GM23338 (cell line): ENCODE results near the gene CACNA2D1. TPM values are rescaled to one million over a fixed set of nuclear protein-coding genes. Genes with fewer than 3 reads are reported as not detected.

Experiments used
- ATAC-seq: fragments of 200-7000 bp; cut with Tn5 transposase; 3 replicates; pipeline ENCODE4 v1.9.1; 2020
- DNase-seq: peaks from one replicate; pipeline ENCODE4 v3.0.0-alpha.2; 2015; ENCODE audit warnings: low spot score
- H2AFZ ChIP-seq: fragments of 200-600 bp; sonication (generic); 2 replicates; pipeline ENCODE4 v1.8.0; 2016; ENCODE audit warnings: antibody characterized with exemption, mild to moderate bottlenecking, moderate library complexity
- H3F3A ChIP-seq: fragments of 200-600 bp; sonication (generic); replicated peaks from 2 replicates; pipeline ENCODE4 v1.8.0; 2017; ENCODE audit warnings: antibody characterized with exemption, mixed run types, low read depth
- H3K27ac ChIP-seq: fragments of 200-600 bp; sonication (generic); 2 replicates; pipeline ENCODE4 v1.6.1; 2016; ENCODE audit warnings: low read depth
- H3K27me3 ChIP-seq: fragments of 200-600 bp; sonication (generic); 2 replicates; pipeline ENCODE4 v1.8.0; 2016; ENCODE audit warnings: mild to moderate bottlenecking, mixed run types, moderate library complexity; ENCODE audit not compliant: insufficient read depth
- H3K36me3 ChIP-seq: fragments of 200-600 bp; sonication (generic); 2 replicates; pipeline ENCODE4 v1.8.0; 2016; ENCODE audit warnings: mild to moderate bottlenecking; ENCODE audit not compliant: insufficient read depth
- H3K4me1 ChIP-seq: fragments of 200-600 bp; sonication (generic); 2 replicates; pipeline ENCODE4 v1.8.0; 2016; ENCODE audit warnings: mild to moderate bottlenecking, moderate library complexity; ENCODE audit not compliant: insufficient read depth
- H3K4me2 ChIP-seq: fragments of 200-600 bp; sonication (generic); 2 replicates; pipeline ENCODE4 v1.7.1; 2017; ENCODE audit warnings: mixed run types
- H3K4me3 ChIP-seq: fragments of 200-600 bp; sonication (generic); 2 replicates; pipeline ENCODE4 v1.6.1; 2016; ENCODE audit warnings: mixed run types
- H3K79me2 ChIP-seq: fragments of 200-600 bp; sonication (generic); replicated peaks from 2 replicates; pipeline ENCODE4 v1.8.0; 2017; ENCODE audit warnings: mild to moderate bottlenecking; ENCODE audit not compliant: insufficient read depth
- H3K9me2 ChIP-seq: fragments of 200-600 bp; sonication (generic); 2 replicates; pipeline ENCODE4 v1.8.0; 2017; ENCODE audit not compliant: insufficient read depth
- H4K20me1 ChIP-seq: fragments of 200-600 bp; sonication (generic); replicated peaks from 2 replicates; pipeline ENCODE4 v1.8.0; 2017; ENCODE audit warnings: mild to moderate bottlenecking; ENCODE audit not compliant: insufficient read depth
- H3K27ac Mint-ChIP-seq: 2 replicates; pipeline ENCODE4 v1.8.0; 2020; ENCODE audit warnings: inconsistent platforms, mild to moderate bottlenecking, moderate library complexity, mixed read lengths
- H3K27me3 Mint-ChIP-seq: 3 replicates; pipeline ENCODE4 v1.8.0; 2022; ENCODE audit warnings: low read depth, mild to moderate bottlenecking, moderate library complexity, mixed read lengths, inconsistent platforms; ENCODE audit not compliant: insufficient read depth, poor library complexity
- H3K36me3 Mint-ChIP-seq: 3 replicates; pipeline ENCODE4 v1.8.0; 2021; ENCODE audit warnings: low read depth, mild to moderate bottlenecking, inconsistent platforms, moderate library complexity, mixed read lengths
- H3K4me1 Mint-ChIP-seq: 3 replicates; pipeline ENCODE4 v1.8.0; 2020; ENCODE audit warnings: mild to moderate bottlenecking, inconsistent platforms, mixed read lengths
- H3K4me3 Mint-ChIP-seq: 3 replicates; pipeline ENCODE4 v1.8.0; 2021; ENCODE audit warnings: moderate library complexity, mild to moderate bottlenecking, inconsistent platforms, mixed read lengths
- H3K9me3 Mint-ChIP-seq: 3 replicates; pipeline ENCODE4 v1.8.0; 2020; ENCODE audit warnings: moderate library complexity, mild to moderate bottlenecking, inconsistent platforms, mixed read lengths
- ETS1 ChIP-seq: IDR thresholded peaks from 2 replicates; pipeline ENCODE4 v1.6.1; 2016; ENCODE audit warnings: antibody characterized with exemption
- STAT1 ChIP-seq: IDR thresholded peaks from one replicate; pipeline ENCODE4 v1.6.1; 2016; ENCODE audit warnings: antibody characterized with exemption; ENCODE audit not compliant: unreplicated experiment
- ZNF462 ChIP-seq: fragments of 250-450 bp; sonication (Bioruptor Pico); IDR thresholded peaks from 2 replicates; pipeline ENCODE4 v1.5.0; 2020; ENCODE audit warnings: mild to moderate bottlenecking, moderate library complexity
- polyA plus RNA-seq: library from polyadenylated mRNA; unstranded; fragments of >200 nt; fragmentation: Nextera tagmentation; extraction: Ambion mirVana; gene quantifications from 2 replicates; pipeline ENCODE4 v1.2.1, GENCODE V29; 2016
- total RNA-seq: library from RNA; depleted of rRNA; stranded (reverse); fragments of >200 nt; shearing (Covaris generic); gene quantifications from 2 replicates; pipeline ENCODE4 v1.2.3, GENCODE V29; 2014
- TF ChIP-seq, protein P1 (sequence below): IDR thresholded peaks from one replicate; pipeline ENCODE4 v1.6.1; 2018; ENCODE audit warnings: antibody characterized with exemption; ENCODE audit not compliant: unreplicated experiment

CACNA2D1 gene
- total and polyA plus RNA-seq, 2 experiments from 2014 or later: 7.0 to 20.4 TPM

GRCh38 chr7:82210416-82211184 lies 233.0 kb downstream of the CACNA2D1 start (continued):
- TF ChIP-seq ETS1: no peak
- no peak for TF ChIP-seq STAT1
- TF ChIP-seq, protein P1, sequence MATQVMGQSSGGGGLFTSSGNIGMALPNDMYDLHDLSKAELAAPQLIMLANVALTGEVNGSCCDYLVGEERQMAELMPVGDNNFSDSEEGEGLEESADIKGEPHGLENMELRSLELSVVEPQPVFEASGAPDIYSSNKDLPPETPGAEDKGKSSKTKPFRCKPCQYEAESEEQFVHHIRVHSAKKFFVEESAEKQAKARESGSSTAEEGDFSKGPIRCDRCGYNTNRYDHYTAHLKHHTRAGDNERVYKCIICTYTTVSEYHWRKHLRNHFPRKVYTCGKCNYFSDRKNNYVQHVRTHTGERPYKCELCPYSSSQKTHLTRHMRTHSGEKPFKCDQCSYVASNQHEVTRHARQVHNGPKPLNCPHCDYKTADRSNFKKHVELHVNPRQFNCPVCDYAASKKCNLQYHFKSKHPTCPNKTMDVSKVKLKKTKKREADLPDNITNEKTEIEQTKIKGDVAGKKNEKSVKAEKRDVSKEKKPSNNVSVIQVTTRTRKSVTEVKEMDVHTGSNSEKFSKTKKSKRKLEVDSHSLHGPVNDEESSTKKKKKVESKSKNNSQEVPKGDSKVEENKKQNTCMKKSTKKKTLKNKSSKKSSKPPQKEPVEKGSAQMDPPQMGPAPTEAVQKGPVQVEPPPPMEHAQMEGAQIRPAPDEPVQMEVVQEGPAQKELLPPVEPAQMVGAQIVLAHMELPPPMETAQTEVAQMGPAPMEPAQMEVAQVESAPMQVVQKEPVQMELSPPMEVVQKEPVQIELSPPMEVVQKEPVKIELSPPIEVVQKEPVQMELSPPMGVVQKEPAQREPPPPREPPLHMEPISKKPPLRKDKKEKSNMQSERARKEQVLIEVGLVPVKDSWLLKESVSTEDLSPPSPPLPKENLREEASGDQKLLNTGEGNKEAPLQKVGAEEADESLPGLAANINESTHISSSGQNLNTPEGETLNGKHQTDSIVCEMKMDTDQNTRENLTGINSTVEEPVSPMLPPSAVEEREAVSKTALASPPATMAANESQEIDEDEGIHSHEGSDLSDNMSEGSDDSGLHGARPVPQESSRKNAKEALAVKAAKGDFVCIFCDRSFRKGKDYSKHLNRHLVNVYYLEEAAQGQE: no peak

- Histone ChIP-seq H3F3A (no peaks in the 10 kb centered on the region), H3K9me2 (no peaks in the 10 kb centered on the region), H3K4me1 (no peaks in the 10 kb centered on the region), H4K20me1 (no peaks in the 10 kb centered on the region), H3K4me3 (no peak overlapping the region), H3K27ac (no peak overlapping the region), H3K36me3 (no peaks in the 10 kb centered on the region), H3K27me3 (no peaks in the 10 kb centered on the region), H2AFZ (no peak overlapping the region), H3K4me2 (no peak overlapping the region), H3K79me2 (no peaks in the 10 kb centered on the region)
- Mint-ChIP-seq H3K9me3 (peaks cover 5% of the 10 kb centered on the region; the same call in 2 of the 3 replicates), H3K36me3 (peaks cover 3% of the 10 kb centered on the region; the same call in 1 of the 3 replicates), H3K27ac (no peak overlapping the region; the same call in 1 of the 2 replicates), H3K4me3 (no peak overlapping the region), H3K4me1 (no peaks in the 10 kb centered on the region), H3K27me3 (no peaks in the 10 kb centered on the region)
- no peak for TF ChIP-seq ZNF462 (CRISPR knock-in tag)
- TF ChIP-seq STAT1: no peak
- no peak for DNase-seq
- no peak for ATAC-seq
Measured at GRCh38 chr7:82209179-82209747, 234.3 kb downstream of the CACNA2D1 start.
